NCI-H748 treated with DMSO at 0.1 percent for 48 hours (cell line): ENCODE data around the gene SCMH1.

ENCODE experiments used
- DNase-seq: peaks from one replicate; lab custom pipeline; 2025; lab: John Stamatoyannopoulos, UW

SCMH1 gene

GRCh38 chr1:41097105-41097504 lies 145.0 kb downstream of the SCMH1 start:
- DNase-seq: no peak

- no peak for DNase-seq
These were observed 148.3 kb downstream of the SCMH1 start for GRCh38 chr1:41093826-41094225.

GRCh38 chr1:41086921-41087320 lies 155.2 kb downstream of the SCMH1 start:
- no peak for DNase-seq

- DNase-seq: no peak
These were observed 163.5 kb downstream of the SCMH1 start for GRCh38 chr1:41078616-41079015.

GRCh38 chr1:41078193-41078592 lies 163.9 kb downstream of the SCMH1 start:
- no peak for DNase-seq

- no peak for DNase-seq
These were observed 168.1 kb downstream of the SCMH1 start for GRCh38 chr1:41073971-41074370.

GRCh38 chr1:41072051-41072450 lies 170.1 kb downstream of the SCMH1 start:
- no peak for DNase-seq

- no peak for DNase-seq
These were observed 185.2 kb downstream of the SCMH1 start for GRCh38 chr1:41056907-41057306.

- DNase-seq: no peak
These were observed 188.8 kb downstream of the SCMH1 start for GRCh38 chr1:41053316-41053715.

GRCh38 chr1:41051022-41051421 lies 191.1 kb downstream of the SCMH1 start:
- no peak for DNase-seq

GRCh38 chr1:41048540-41048939 lies 193.6 kb downstream of the SCMH1 start:
- DNase-seq: no peak

GRCh38 chr1:41046347-41046775 lies 195.7 kb downstream of the SCMH1 start:
- no peak for DNase-seq

- DNase-seq: no peak
These were observed 196.4 kb downstream of the SCMH1 start for GRCh38 chr1:41045740-41046139.

GRCh38 chr1:41044187-41044586 lies 197.9 kb downstream of the SCMH1 start:
- no peak for DNase-seq

- DNase-seq: no peak
These were observed 200.4 kb downstream of the SCMH1 start for GRCh38 chr1:41041614-41042270.

- DNase-seq: no peak
These were observed 204.0 kb downstream of the SCMH1 start for GRCh38 chr1:41038110-41038509.

GRCh38 chr1:41037116-41037903 lies 204.8 kb downstream of the SCMH1 start:
- DNase-seq: no peak

- DNase-seq: no peak
These were observed 208.8 kb downstream of the SCMH1 start for GRCh38 chr1:41033272-41033671.

- no peak for DNase-seq
These were observed 210.0 kb downstream of the SCMH1 start for GRCh38 chr1:41032147-41032546.

- no peak for DNase-seq
These were observed 211.1 kb downstream of the SCMH1 start for GRCh38 chr1:41030872-41031616.

- DNase-seq: no peak
These were observed 214.0 kb downstream of the SCMH1 start for GRCh38 chr1:41028034-41028642.
